GM21786 (cell line): Measurements from ENCODE around the gene TMEM121.
"Not testable (repeated sequence)": the region's sequence is repeated elsewhere in the genome, so short reads cannot be mapped to it uniquely, and the experiment has no call there.

ENCODE experiments used
- ATAC-seq: cut with Tn5 transposase; IDR thresholded peaks from one replicate; pipeline ENCODE4 v1.9.1; 2021; ENCODE audit not compliant: unreplicated experiment

The TMEM121 gene

GRCh38 chr14:105541218-105541875 is 15.0 kb downstream of the TMEM121 start:
- ATAC-seq = no peak

DNA sequence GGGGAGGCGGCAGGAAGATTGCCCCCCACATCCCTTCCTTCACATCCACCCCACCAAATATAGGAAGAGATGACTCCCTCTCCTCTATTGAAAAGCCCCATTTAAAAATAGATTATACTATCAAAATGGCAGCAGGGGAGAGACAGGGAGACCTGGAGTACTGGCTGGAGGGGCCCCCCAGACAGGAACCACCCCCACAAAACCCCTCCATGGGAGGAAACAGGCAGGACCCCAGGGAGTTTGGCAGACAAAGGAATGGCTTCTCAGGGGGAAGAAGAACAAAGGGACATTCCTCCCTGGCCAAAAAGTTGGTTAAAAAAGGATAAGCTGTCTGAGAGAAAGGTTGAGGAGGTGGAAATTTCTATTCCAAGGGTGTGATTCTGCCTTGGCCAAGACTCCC is 19.3 kb downstream of the TMEM121 start:
- not testable (repeated sequence) for ATAC-seq

DNA sequence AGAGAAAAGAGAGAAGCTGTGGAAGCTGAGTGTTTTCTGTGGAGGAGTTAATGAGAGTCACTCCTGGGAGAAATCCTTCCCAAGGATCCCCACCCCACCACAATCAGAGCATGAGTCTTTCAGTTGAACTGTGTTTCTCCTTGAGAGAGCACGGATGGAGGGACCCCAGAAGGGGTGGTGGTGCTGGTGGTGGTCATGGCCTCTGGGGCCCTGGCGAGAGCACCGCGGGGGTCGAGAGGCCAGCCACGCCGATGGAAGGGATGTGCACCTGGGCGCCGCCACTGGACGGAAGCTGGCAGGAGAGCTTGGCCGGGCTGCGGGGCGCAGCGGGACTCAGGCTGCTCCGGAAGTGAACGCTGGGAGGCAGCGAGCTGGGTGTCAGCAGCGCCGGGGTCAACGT is 20.0 kb downstream of the TMEM121 start:
- not testable (repeated sequence) for ATAC-seq

DNA sequence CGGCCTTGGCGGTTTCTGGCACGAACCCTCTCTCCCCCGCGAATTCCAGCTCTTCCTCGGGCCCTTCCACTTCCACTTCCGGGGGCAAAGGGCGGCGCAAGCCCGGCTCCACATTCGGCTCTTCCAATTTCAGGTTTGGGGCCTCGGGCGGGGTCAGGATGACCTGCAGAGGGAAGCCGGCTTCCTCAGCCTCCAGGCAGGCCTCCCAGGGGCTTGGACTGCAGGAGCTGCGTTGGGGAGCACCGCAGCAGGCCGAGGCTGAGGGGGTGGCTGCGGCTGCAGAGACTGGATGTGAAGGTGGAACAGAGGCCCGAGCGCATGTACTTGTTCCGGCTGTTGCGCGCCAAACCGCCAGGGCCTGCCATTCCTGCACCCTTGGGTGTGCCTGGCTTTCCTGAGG is 20.7 kb downstream of the TMEM121 start:
- not testable (repeated sequence) for ATAC-seq

DNA sequence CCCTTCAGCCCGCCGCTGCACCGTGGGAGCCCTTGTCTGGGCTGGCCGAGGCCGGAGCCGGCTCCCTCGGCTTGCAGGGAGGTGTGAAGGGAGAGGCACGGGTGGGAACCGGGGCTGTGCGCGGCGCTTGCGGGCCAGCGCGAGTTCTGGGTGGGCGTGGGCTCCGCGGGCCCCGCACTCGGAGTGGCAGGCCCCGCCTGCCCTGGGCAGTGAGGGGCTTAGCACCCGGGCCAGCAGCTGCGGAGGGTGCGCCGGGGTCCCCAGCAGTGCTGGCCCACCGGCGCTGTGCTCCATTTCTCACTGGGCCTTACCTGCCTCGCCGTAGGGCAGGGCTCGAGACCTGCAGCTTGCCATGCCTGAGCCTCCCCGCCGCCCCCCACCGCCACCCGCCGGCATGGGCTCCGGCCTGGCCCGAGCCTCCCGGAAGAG is 21.4 kb downstream of the TMEM121 start:
- ATAC-seq = no peak

DNA sequence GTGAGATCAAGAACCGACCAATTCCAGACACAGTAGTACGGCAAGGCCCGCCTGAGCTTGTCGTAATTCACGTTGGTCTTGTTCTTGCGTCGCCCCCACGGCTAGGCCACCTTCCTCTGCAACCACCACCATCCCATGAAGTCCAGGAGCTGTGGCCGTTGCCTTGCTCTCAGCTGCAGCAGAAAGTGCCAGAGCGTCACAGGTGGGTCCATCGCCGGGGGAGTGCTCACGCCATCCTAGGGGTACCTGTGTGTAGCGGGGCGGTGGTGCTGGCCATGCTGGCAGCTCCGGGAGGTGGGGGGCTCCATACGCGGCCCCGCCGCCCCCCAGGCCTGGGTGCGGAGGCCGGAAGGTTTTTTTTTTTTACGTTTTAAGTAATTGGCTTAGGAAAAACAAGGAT is 23.1 kb downstream of the TMEM121 start:
- no peak for ATAC-seq

- no peak for ATAC-seq
Measured at GRCh38 chr14:105554022-105554421, 27.6 kb downstream of the TMEM121 start.

GRCh38 chr14:105554523-105554922 is 28.1 kb downstream of the TMEM121 start:
- no peak for ATAC-seq

- not testable (repeated sequence) for ATAC-seq
Measured at GRCh38 chr14:105557671-105558070, 31.3 kb downstream of the TMEM121 start.

DNA sequence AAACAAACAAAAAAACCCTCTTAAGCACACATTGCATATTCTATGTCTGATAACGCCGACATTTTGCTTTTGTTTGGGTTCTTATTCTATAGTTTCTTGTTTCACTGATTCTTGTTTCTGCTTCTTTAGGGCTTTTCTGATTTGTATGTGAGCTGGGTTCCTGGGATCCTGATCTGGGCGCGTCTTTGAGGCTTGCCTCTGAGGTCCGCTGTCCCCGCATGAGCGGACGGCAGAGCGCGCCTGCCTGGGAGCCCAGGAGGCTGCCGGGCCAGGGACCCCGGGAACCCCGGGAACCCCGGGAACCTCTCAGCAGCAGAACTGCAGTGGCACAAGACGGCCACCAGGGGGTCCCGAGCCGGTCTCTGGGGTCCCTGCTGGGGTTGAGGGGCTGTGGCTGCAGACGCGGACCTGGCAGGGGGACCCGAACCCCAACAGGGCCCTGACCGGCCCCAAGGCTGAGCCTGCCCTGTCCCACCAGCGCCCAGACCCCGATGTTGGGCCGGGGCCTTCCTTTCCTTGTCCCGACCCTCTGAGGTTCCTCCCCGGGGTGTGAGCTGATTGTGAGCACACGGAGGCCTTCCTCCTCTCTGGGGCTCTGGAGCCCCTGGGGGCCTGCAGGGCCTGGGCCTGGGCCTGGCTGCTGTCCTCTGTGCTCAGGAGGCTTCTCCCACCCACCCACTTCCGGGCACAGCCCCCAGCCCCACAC is 32.2 kb downstream of the TMEM121 start:
- ATAC-seq = not testable (repeated sequence)

- ATAC-seq = peak; percentile 37
Measured at GRCh38 chr14:105559384-105560047, 33.1 kb downstream of the TMEM121 start.

DNA sequence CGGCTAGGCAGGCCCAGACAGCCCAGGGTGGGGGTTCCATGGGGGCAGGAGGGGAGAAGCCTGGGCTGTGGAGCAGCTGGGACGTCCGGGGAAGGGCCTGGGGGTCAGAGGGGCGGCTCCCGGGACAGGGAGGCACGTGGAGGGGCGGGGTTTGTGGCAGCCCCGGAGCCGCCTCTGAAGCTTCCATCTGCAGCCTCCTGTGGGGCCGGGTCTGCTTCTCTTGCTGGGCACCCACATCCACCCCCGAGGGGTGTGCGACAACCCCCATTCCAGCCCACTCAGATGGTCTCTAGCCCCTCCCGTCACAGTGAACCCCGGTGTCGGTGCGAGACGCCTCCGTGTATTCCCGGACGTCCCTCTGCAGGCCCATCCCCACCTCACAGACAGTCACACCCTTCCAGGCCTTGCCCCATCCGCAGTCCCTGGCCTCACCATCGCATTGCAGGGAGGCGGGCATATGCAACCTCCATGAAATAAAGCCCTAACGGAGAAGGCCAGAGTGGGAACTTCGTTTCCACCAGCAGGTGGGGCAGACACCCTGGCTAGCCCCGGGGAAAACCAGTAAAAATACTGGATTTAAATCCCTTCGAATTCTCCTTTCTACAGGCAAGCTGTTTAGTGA is 33.8 kb downstream of the TMEM121 start:
- ATAC-seq = peak; percentile 43

DNA sequence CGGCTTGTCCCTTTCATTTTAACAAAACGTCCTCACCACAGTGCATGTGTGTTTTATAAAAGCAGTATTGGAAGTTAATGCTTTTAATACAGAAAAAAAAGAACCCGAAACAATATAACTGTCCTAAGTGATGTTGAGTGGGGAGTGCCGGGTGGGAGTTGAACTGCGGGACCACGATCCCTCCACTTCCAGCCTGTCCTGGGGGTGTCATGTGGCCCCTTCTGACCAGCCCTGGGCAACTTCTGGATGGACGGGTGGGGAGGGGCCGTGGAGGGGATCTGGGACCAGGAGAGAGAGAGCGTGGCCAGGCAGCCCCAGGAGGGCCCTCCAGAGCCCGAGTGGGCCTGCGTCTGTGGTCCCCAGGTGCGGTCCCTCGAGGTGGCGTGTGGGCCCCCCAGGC is 35.0 kb downstream of the TMEM121 start:
- ATAC-seq = not testable (repeated sequence)

GRCh38 chr14:105562713-105563346 is 36.4 kb downstream of the TMEM121 start:
- ATAC-seq = no peak

DNA sequence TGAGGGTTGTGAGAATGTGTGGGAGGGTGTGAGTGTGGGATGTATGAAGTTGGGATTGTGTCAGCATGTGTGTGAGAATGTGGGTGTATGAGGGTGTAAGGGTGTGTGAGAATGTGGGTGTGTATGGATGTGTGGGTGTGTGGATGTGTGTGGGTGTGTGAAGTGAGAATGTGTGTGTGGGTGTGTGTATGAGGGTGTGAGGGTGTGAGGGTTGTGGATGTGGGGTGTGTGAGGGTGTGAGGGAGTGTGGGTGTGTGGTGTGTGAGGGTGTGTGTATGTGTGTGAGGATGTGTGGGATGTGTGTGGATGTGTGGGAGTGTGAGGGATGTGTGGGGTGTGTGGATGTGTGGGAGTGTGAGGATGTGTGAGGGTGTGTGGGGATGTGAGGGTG is 37.0 kb downstream of the TMEM121 start:
- ATAC-seq = no peak

DNA sequence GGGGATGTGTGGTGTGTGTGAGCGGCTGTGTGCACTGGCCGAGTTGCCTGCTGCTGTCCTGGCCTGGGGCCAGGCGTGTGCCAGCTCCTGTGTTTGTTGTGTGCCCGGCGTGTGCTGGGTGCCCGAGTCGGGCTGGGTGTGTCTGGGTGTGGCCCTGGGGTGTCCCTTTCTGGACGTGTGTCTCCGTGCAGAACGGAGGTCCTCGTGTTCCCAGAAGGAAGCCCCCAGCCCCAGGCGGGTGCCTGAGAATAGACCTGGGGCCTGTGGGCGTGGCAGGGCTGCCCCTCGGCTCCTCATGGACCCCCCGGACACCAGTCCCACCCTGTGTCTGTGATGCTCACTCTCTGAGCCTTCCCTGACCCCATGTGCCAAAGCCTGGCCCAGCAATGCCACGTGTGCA is 38.2 kb downstream of the TMEM121 start:
- not testable (repeated sequence) for ATAC-seq

GRCh38 chr14:105565185-105565919 is 39.0 kb downstream of the TMEM121 start:
- not testable (repeated sequence) for ATAC-seq

GRCh38 chr14:105566248-105567163 is 40.1 kb downstream of the TMEM121 start:
- peak; percentile 48 for ATAC-seq
